Activated naive CD4-positive, alpha-beta T cell treated with anti-CD3 and anti-CD28 coated beads for 36 hours (primary cell): ENCODE results near the gene WDR64. TPM values are rescaled to one million over a fixed set of nuclear protein-coding genes. Genes with fewer than 3 reads are reported as not detected.
"Not testable (repeated sequence)": the region's sequence is repeated elsewhere in the genome, so short reads cannot be mapped to it uniquely, and the experiment has no call there.

Experiments used
- CTCF ChIA-PET: fragments of 350-600 bp; sonication (Branson Sonifier 250); formaldehyde crosslinking; loops from one replicate; lab custom pipeline; 2021; ENCODE audit warnings: antibody characterized with exemption; lab: Charles Lee
- DNase-seq: peaks from one replicate; pipeline ENCODE4 v3.0.0-alpha.2; 2020
- H3K27ac Mint-ChIP-seq: one replicate; pipeline ENCODE4 v1.8.0; 2021; ENCODE audit warnings: mild to moderate bottlenecking, mixed read lengths
- H3K27me3 Mint-ChIP-seq: one replicate; pipeline ENCODE4 v1.8.0; 2021; ENCODE audit warnings: low read depth, mixed read lengths
- H3K36me3 Mint-ChIP-seq: one replicate; pipeline ENCODE4 v1.8.0; 2021; ENCODE audit warnings: low read depth, mixed read lengths
- H3K4me1 Mint-ChIP-seq: one replicate; pipeline ENCODE4 v1.8.0; 2021; ENCODE audit warnings: low read depth, mixed read lengths
- H3K4me3 Mint-ChIP-seq: one replicate; pipeline ENCODE4 v1.8.0; 2021; ENCODE audit warnings: mild to moderate bottlenecking, moderate library complexity, mixed read lengths
- H3K9me3 Mint-ChIP-seq: one replicate; pipeline ENCODE4 v1.8.0; 2021; ENCODE audit warnings: mixed read lengths
- intact Hi-C: fragments of 100-400 bp; cut with micrococcal nuclease; formaldehyde crosslinking; loops from one replicate; pipeline ENCODE4 v1.15.1; 2023
- total RNA-seq, 2 experiments: library from RNA; stranded (reverse); gene quantifications; one replicate each; pipeline ENCODE4 v1.2.3, GENCODE V29; 2021

Gene WDR64
- total RNA-seq, 2 experiments from 2014 or later = not detected

GRCh38 chr1:241789061-241789460 is 137.0 kb downstream of the WDR64 start:
- DNase-seq = no peak
- no peak overlapping the region for H3K4me3 Mint-ChIP-seq
- intact Hi-C loops = no loop called here
- H3K27ac Mint-ChIP-seq = no peak overlapping the region
- H3K9me3 Mint-ChIP-seq = no peaks in the 10 kb centered on the region
- no peaks in the 10 kb centered on the region for H3K4me1 Mint-ChIP-seq
- H3K27me3 Mint-ChIP-seq = no peaks in the 10 kb centered on the region
- CTCF ChIA-PET = no interaction called here
- H3K36me3 Mint-ChIP-seq = no peaks in the 10 kb centered on the region

GRCh38 chr1:241799416-241799815 is 147.3 kb downstream of the WDR64 start:
- Mint-ChIP-seq H3K36me3 (no peaks in the 10 kb centered on the region), H3K4me3 (no peak overlapping the region), H3K27me3 (peaks cover 3% of the 10 kb centered on the region), H3K27ac (no peak overlapping the region), H3K9me3 (no peaks in the 10 kb centered on the region), H3K4me1 (no peaks in the 10 kb centered on the region)
- CTCF ChIA-PET = interaction anchor here (0.6 kb wide), 1 partner anchor 1595 kb away, joined by 3 read pairs; no protein-coding TSS in a partner anchor
- intact Hi-C loops = no loop called here
- no peak for DNase-seq

GRCh38 chr1:241800640-241801039 is 148.6 kb downstream of the WDR64 start:
- Mint-ChIP-seq H3K27ac (no peak overlapping the region), H3K36me3 (no peaks in the 10 kb centered on the region), H3K4me3 (no peak overlapping the region), H3K4me1 (no peaks in the 10 kb centered on the region), H3K9me3 (no peaks in the 10 kb centered on the region), H3K27me3 (peaks cover 3% of the 10 kb centered on the region)
- CTCF ChIA-PET = interaction anchor here (0.5 kb wide), 1 partner anchor 49 kb away, joined by 3 read pairs; no protein-coding TSS in a partner anchor
- no peak for DNase-seq
- intact Hi-C loops = no loop called here

GRCh38 chr1:241802863-241803262 is 150.8 kb downstream of the WDR64 start:
- CTCF ChIA-PET = no interaction called here

GRCh38 chr1:241804706-241805105 is 152.6 kb downstream of the WDR64 start:
- intact Hi-C loops, CTCF ChIA-PET, H3K27ac Mint-ChIP-seq, DNase-seq, H3K9me3 Mint-ChIP-seq, H3K4me3 Mint-ChIP-seq, H3K36me3 Mint-ChIP-seq, H3K4me1 Mint-ChIP-seq, H3K27me3 Mint-ChIP-seq: not testable (repeated sequence)

More at GRCh38 chr1:241802863-241803262, 150.8 kb downstream of the WDR64 start:
- no peak for DNase-seq
- Mint-ChIP-seq H3K27me3 (peaks cover 6% of the 10 kb centered on the region), H3K4me1 (no peaks in the 10 kb centered on the region), H3K9me3 (no peaks in the 10 kb centered on the region), H3K27ac (no peak overlapping the region), H3K36me3 (no peaks in the 10 kb centered on the region), H3K4me3 (no peak overlapping the region)
- intact Hi-C loops = no loop called here

- Mint-ChIP-seq H3K36me3 (no peaks in the 10 kb centered on the region), H3K4me3 (no peak overlapping the region), H3K27me3 (peaks cover 3% of the 10 kb centered on the region), H3K27ac (no peak overlapping the region), H3K4me1 (no peaks in the 10 kb centered on the region), H3K9me3 (no peaks in the 10 kb centered on the region)
- CTCF ChIA-PET = no interaction called here
- no peak for DNase-seq
- intact Hi-C loops = no loop called here
Observed at GRCh38 chr1:241808265-241808664, 156.2 kb downstream of the WDR64 start.

GRCh38 chr1:241810769-241811405 is 158.8 kb downstream of the WDR64 start:
- Mint-ChIP-seq H3K9me3 (no peaks in the 10 kb centered on the region), H3K4me3 (no peak overlapping the region), H3K4me1 (no peaks in the 10 kb centered on the region), H3K36me3 (no peaks in the 10 kb centered on the region), H3K27me3 (peaks cover 3% of the 10 kb centered on the region), H3K27ac (no peak overlapping the region)
- intact Hi-C loops = no loop called here
- CTCF ChIA-PET = no interaction called here
- DNase-seq = no peak

- H3K4me3 Mint-ChIP-seq = no peak overlapping the region
- CTCF ChIA-PET = interaction anchor here (0.9 kb wide), 1 partner anchor 11 kb away, joined by 8 read pairs; no protein-coding TSS in a partner anchor
- no peak overlapping the region for H3K27ac Mint-ChIP-seq
- H3K4me1 Mint-ChIP-seq = no peaks in the 10 kb centered on the region
- peaks cover 3% of the 10 kb centered on the region for H3K27me3 Mint-ChIP-seq
- DNase-seq = no peak
- intact Hi-C loops = no loop called here
- H3K36me3 Mint-ChIP-seq = no peaks in the 10 kb centered on the region
- no peaks in the 10 kb centered on the region for H3K9me3 Mint-ChIP-seq
Observed at GRCh38 chr1:241813768-241814320, 161.8 kb downstream of the WDR64 start.

GRCh38 chr1:241816008-241816407 is 163.9 kb downstream of the WDR64 start:
- Mint-ChIP-seq H3K4me3 (no peak overlapping the region), H3K27me3 (peaks cover 3% of the 10 kb centered on the region), H3K27ac (no peak overlapping the region), H3K36me3 (no peaks in the 10 kb centered on the region), H3K4me1 (no peaks in the 10 kb centered on the region), H3K9me3 (no peaks in the 10 kb centered on the region)
- no peak for DNase-seq
- intact Hi-C loops = no loop called here
- CTCF ChIA-PET = no interaction called here

- peaks cover 3% of the 10 kb centered on the region for H3K27me3 Mint-ChIP-seq
- no peak overlapping the region for H3K27ac Mint-ChIP-seq
- H3K36me3 Mint-ChIP-seq = no peaks in the 10 kb centered on the region
- H3K4me1 Mint-ChIP-seq = no peaks in the 10 kb centered on the region
- no peaks in the 10 kb centered on the region for H3K9me3 Mint-ChIP-seq
- CTCF ChIA-PET = interaction anchor here (0.6 kb wide), 1 partner anchor 202 kb away, joined by 3 read pairs; no protein-coding TSS in a partner anchor
- intact Hi-C loops = no loop called here
- DNase-seq = no peak
- H3K4me3 Mint-ChIP-seq = no peak overlapping the region
Observed at GRCh38 chr1:241817331-241817792, 165.3 kb downstream of the WDR64 start.

GRCh38 chr1:241817956-241818612 is 166.0 kb downstream of the WDR64 start:
- no peak overlapping the region for H3K4me3 Mint-ChIP-seq
- H3K27me3 Mint-ChIP-seq = peaks cover 3% of the 10 kb centered on the region
- no peak overlapping the region for H3K27ac Mint-ChIP-seq
- H3K4me1 Mint-ChIP-seq = no peaks in the 10 kb centered on the region
- no peaks in the 10 kb centered on the region for H3K9me3 Mint-ChIP-seq
- DNase-seq = no peak
- intact Hi-C loops = no loop called here
- no peaks in the 10 kb centered on the region for H3K36me3 Mint-ChIP-seq
- CTCF ChIA-PET = no interaction called here

- intact Hi-C loops = no loop called here
- no peaks in the 10 kb centered on the region for H3K4me1 Mint-ChIP-seq
- no peak overlapping the region for H3K27ac Mint-ChIP-seq
- no peaks in the 10 kb centered on the region for H3K36me3 Mint-ChIP-seq
- H3K9me3 Mint-ChIP-seq = no peaks in the 10 kb centered on the region
- CTCF ChIA-PET = no interaction called here
- no peak for DNase-seq
- no peak overlapping the region for H3K4me3 Mint-ChIP-seq
- H3K27me3 Mint-ChIP-seq = peaks cover 3% of the 10 kb centered on the region
Observed at GRCh38 chr1:241819340-241819866, 167.3 kb downstream of the WDR64 start.
